Subcutaneous abdominal adipose tissue (tissue), 5 donors: ENCODE results near the gene TFF1.

Experiments used
- H3K27ac ChIP-seq: one replicate; pipeline ENCODE4 v1.7.0; 2013; ENCODE audit warnings: low read depth, mild to moderate bottlenecking, inconsistent platforms, low read length, moderate library complexity
- H3K27me3 ChIP-seq, 5 donors: one replicate each; pipeline ENCODE4 v1.7.0; 2013; ENCODE audit warnings: low read length in 5 of 5, inconsistent platforms in 1 of 5; ENCODE audit not compliant: control insufficient read depth in 5 of 5, insufficient read depth in 4 of 5
- H3K36me3 ChIP-seq, 5 donors: one replicate each; pipeline ENCODE4 v1.7.0; 2013; ENCODE audit warnings: low read length in 5 of 5; ENCODE audit not compliant: control insufficient read depth in 5 of 5, insufficient read depth in 5 of 5
- H3K4me1 ChIP-seq, 5 donors: one replicate each; pipeline ENCODE4 v1.7.0; 2013; ENCODE audit warnings: low read length in 5 of 5, mild to moderate bottlenecking in 3 of 5, moderate library complexity in 1 of 5; ENCODE audit not compliant: control insufficient read depth in 5 of 5, insufficient read depth in 5 of 5
- H3K4me3 ChIP-seq, 5 donors: one replicate each; pipeline ENCODE4 v1.7.0; 2013; ENCODE audit warnings: low read length in 5 of 5, low read depth in 1 of 5
- H3K9ac ChIP-seq, 5 donors: one replicate each; pipeline ENCODE4 v1.7.0; 2013; ENCODE audit warnings: low read length in 5 of 5, mild to moderate bottlenecking in 4 of 5, moderate library complexity in 3 of 5
- H3K9me3 ChIP-seq, 5 donors: one replicate each; pipeline ENCODE4 v1.7.0; 2013; ENCODE audit warnings: low read length in 5 of 5; ENCODE audit not compliant: control insufficient read depth in 5 of 5
- donor health status: healthy.
- donor health status: healthy.
- donor health status: healthy.
- donor health status: healthy.
- donor health status: healthy.

TFF1 gene

GRCh38 chr21:42392731-42393442 is 26.6 kb upstream of the TFF1 start:
- no peaks in the 10 kb centered on the region for H3K4me1 ChIP-seq
- H3K27ac ChIP-seq, result no peak overlapping the region
- no peak overlapping the region for H3K9ac ChIP-seq
- H3K27me3 ChIP-seq, result peaks cover 3 to 15% (median 8%) of the 10 kb centered on the region in 5 donors
- H3K4me3 ChIP-seq, result no peak overlapping the region
- peaks cover 0 to 4% (median 0%) of the 10 kb centered on the region in 5 donors for H3K9me3 ChIP-seq
- no peaks in the 10 kb centered on the region for H3K36me3 ChIP-seq

GRCh38 chr21:42391297-42391696 is 25.0 kb upstream of the TFF1 start:
- Histone ChIP-seq H3K9ac (no peak overlapping the region), H3K27ac (no peak overlapping the region)

GRCh38 chr21:42390696-42391095 is 24.4 kb upstream of the TFF1 start:
- no peaks in the 10 kb centered on the region for H3K36me3 ChIP-seq
- H3K4me3 ChIP-seq, result no peak overlapping the region
- H3K4me1 ChIP-seq, result no peaks in the 10 kb centered on the region
- H3K27me3 ChIP-seq, result peaks cover 3 to 19% (median 8%) of the 10 kb centered on the region in 5 donors
- H3K9ac ChIP-seq, result no peak overlapping the region
- H3K27ac ChIP-seq, result no peak overlapping the region
- H3K9me3 ChIP-seq, result peaks cover 0 to 4% (median 0%) of the 10 kb centered on the region in 5 donors

More at GRCh38 chr21:42391297-42391696, 25.0 kb upstream of the TFF1 start:
- H3K4me3 ChIP-seq, result no peak overlapping the region
- H3K36me3 ChIP-seq, result no peaks in the 10 kb centered on the region
- peaks cover 3 to 21% (median 8%) of the 10 kb centered on the region in 5 donors for H3K27me3 ChIP-seq
- peaks cover 0 to 4% (median 0%) of the 10 kb centered on the region in 5 donors for H3K9me3 ChIP-seq
- no peaks in the 10 kb centered on the region for H3K4me1 ChIP-seq

- Histone ChIP-seq H3K4me3 (no peak overlapping the region), H3K4me1 (no peaks in the 10 kb centered on the region), H3K27ac (no peak overlapping the region), H3K9me3 (peaks cover 0 to 4% (median 0%) of the 10 kb centered on the region in 5 donors), H3K36me3 (no peaks in the 10 kb centered on the region), H3K27me3 (peaks cover 3 to 19% (median 8%) of the 10 kb centered on the region in 5 donors), H3K9ac (no peak overlapping the region)
These were observed 23.9 kb upstream of the TFF1 start for GRCh38 chr21:42390193-42390592.

GRCh38 chr21:42389449-42389835 is 23.1 kb upstream of the TFF1 start:
- H3K36me3 ChIP-seq, result no peaks in the 10 kb centered on the region
- H3K4me1 ChIP-seq, result no peaks in the 10 kb centered on the region
- no peak overlapping the region for H3K4me3 ChIP-seq
- peaks cover 0 to 4% (median 0%) of the 10 kb centered on the region in 5 donors for H3K9me3 ChIP-seq
- no peak overlapping the region for H3K9ac ChIP-seq
- H3K27ac ChIP-seq, result no peak overlapping the region
- peaks cover 3 to 19% (median 8%) of the 10 kb centered on the region in 5 donors for H3K27me3 ChIP-seq

GRCh38 chr21:42388740-42389448 is 22.6 kb upstream of the TFF1 start:
- Histone ChIP-seq H3K27ac (no peak overlapping the region), H3K4me1 (no peaks in the 10 kb centered on the region), H3K9ac (no peak overlapping the region), H3K4me3 (no peak overlapping the region), H3K9me3 (peaks cover 0 to 4% (median 0%) of the 10 kb centered on the region in 5 donors), H3K36me3 (no peaks in the 10 kb centered on the region), H3K27me3 (peaks cover 3 to 19% (median 8%) of the 10 kb centered on the region in 5 donors)

- H3K27me3 ChIP-seq, result peaks cover 6 to 21% (median 10%) of the 10 kb centered on the region in 5 donors
- H3K27ac ChIP-seq, result no peak overlapping the region
- no peak overlapping the region for H3K4me3 ChIP-seq
- H3K4me1 ChIP-seq, result no peaks in the 10 kb centered on the region
- no peaks in the 10 kb centered on the region for H3K36me3 ChIP-seq
- peaks cover 0 to 4% (median 0%) of the 10 kb centered on the region in 5 donors for H3K9me3 ChIP-seq
- H3K9ac ChIP-seq, result no peak overlapping the region
These were observed 21.6 kb upstream of the TFF1 start for GRCh38 chr21:42387843-42388340.

- H3K9ac ChIP-seq, result no peak overlapping the region
- H3K4me1 ChIP-seq, result no peaks in the 10 kb centered on the region
- no peaks in the 10 kb centered on the region for H3K36me3 ChIP-seq
- H3K4me3 ChIP-seq, result no peak overlapping the region
- no peak overlapping the region for H3K27ac ChIP-seq
- H3K27me3 ChIP-seq, result peaks cover 7 to 21% (median 13%) of the 10 kb centered on the region in 5 donors
- peaks cover 0 to 4% (median 2%) of the 10 kb centered on the region in 5 donors for H3K9me3 ChIP-seq
These were observed 20.8 kb upstream of the TFF1 start for GRCh38 chr21:42387164-42387563.

- Histone ChIP-seq H3K27me3 (peaks cover 3 to 21% (median 13%) of the 10 kb centered on the region in 5 donors), H3K4me3 (no peak overlapping the region), H3K9ac (no peak overlapping the region), H3K27ac (no peak overlapping the region), H3K9me3 (peaks cover 0 to 11% (median 4%) of the 10 kb centered on the region in 5 donors), H3K36me3 (no peaks in the 10 kb centered on the region), H3K4me1 (no peaks in the 10 kb centered on the region)
These were observed 19.8 kb upstream of the TFF1 start for GRCh38 chr21:42386034-42386591.

GRCh38 chr21:42385619-42386018 is 19.3 kb upstream of the TFF1 start:
- Histone ChIP-seq H3K4me3 (no peak overlapping the region), H3K36me3 (no peaks in the 10 kb centered on the region), H3K9me3 (peaks cover 0 to 11% (median 4%) of the 10 kb centered on the region in 5 donors), H3K9ac (no peak overlapping the region), H3K4me1 (no peaks in the 10 kb centered on the region), H3K27ac (no peak overlapping the region), H3K27me3 (peaks cover 3 to 21% (median 13%) of the 10 kb centered on the region in 5 donors)
